ENCODE data around the gene POPDC3. TPM values are rescaled to one million over a fixed set of nuclear protein-coding genes. Genes with fewer than 3 reads are reported as not detected.

POPDC3 gene
- total and polyA plus RNA-seq, 10 donors, result 0.08 to 0.24 TPM; not detected in 8

GRCh38 chr6:105214668-105215067, 34.9 kb upstream of the POPDC3 start:
- intact Hi-C loops (cut with DNase I; ENCODE audit: low total_unique reads), result no loop called here
- Histone ChIP-seq H3K36me3 (no peaks in the 10 kb centered on the region), H3K4me3 (no peak overlapping the region), H3K27ac (no peak overlapping the region), H3K9me3 (no peaks in the 10 kb centered on the region), H3K27me3 (replicated peaks in 1 of 7) (no peaks in the 10 kb centered on the region), H3K4me1 (no peaks in the 10 kb centered on the region)
- TF ChIP-seq POLR2A (IDR thresholded peaks at IDR 0.05) (no peak), POLR2AphosphoS5 (IDR thresholded peaks at IDR 0.05) (no peak)
- TF ChIP-seq, protein P1, sequence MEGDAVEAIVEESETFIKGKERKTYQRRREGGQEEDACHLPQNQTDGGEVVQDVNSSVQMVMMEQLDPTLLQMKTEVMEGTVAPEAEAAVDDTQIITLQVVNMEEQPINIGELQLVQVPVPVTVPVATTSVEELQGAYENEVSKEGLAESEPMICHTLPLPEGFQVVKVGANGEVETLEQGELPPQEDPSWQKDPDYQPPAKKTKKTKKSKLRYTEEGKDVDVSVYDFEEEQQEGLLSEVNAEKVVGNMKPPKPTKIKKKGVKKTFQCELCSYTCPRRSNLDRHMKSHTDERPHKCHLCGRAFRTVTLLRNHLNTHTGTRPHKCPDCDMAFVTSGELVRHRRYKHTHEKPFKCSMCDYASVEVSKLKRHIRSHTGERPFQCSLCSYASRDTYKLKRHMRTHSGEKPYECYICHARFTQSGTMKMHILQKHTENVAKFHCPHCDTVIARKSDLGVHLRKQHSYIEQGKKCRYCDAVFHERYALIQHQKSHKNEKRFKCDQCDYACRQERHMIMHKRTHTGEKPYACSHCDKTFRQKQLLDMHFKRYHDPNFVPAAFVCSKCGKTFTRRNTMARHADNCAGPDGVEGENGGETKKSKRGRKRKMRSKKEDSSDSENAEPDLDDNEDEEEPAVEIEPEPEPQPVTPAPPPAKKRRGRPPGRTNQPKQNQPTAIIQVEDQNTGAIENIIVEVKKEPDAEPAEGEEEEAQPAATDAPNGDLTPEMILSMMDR (IDR thresholded peaks at IDR 0.05 in 8 of 11, conservative IDR thresholded peaks at IDR 0.05 in 3 of 11), result no peak
- no peak for DNase-seq

- intact Hi-C loops (cut with DNase I; ENCODE audit: low total_unique reads), result no loop called here
- no peaks in the 10 kb centered on the region for H3K4me1 ChIP-seq
- no peak overlapping the region for H3K4me3 ChIP-seq
- H3K9me3 ChIP-seq, result no peaks in the 10 kb centered on the region
- DNase-seq, result no peak
- H3K27me3 ChIP-seq (replicated peaks in 1 of 7), result no peaks in the 10 kb centered on the region
- TF ChIP-seq, protein P1 (IDR thresholded peaks at IDR 0.05 in 8 of 11, conservative IDR thresholded peaks at IDR 0.05 in 3 of 11), result no peak
- TF ChIP-seq POLR2AphosphoS5 (IDR thresholded peaks at IDR 0.05) (no peak), POLR2A (IDR thresholded peaks at IDR 0.05) (no peak)
- H3K36me3 ChIP-seq, result no peaks in the 10 kb centered on the region
- no peak overlapping the region for H3K27ac ChIP-seq
Measured at GRCh38 chr6:105213272-105213671, 33.5 kb upstream of the POPDC3 start.

- intact Hi-C loops (cut with DNase I; ENCODE audit: low total_unique reads), result no loop called here
- no peak overlapping the region for H3K4me3 ChIP-seq
Measured at GRCh38 chr6:105212587-105212986, 32.8 kb upstream of the POPDC3 start.

DNA sequence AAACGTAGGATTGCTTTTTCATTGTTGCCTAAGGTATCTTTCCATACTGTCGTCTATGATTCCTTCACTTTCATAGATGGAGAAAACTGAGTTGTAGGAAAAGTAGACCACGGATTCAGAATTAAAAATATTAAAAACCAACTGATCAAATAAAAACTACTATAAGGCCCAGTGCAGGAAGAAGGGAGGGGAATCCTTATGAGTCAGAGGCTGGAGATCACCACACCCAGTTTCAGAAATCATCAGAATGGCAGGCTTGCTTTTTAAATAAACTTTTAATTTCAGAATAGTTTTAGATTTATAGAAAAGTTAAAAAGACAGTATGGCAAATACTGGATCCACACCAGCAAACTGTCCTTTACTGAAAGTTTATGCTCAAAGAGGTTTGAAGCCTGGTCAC, 32.0 kb upstream of the POPDC3 start:
- Histone ChIP-seq H3K36me3 (no peaks in the 10 kb centered on the region), H3K4me1 (no peaks in the 10 kb centered on the region), H3K27me3 (replicated peaks in 1 of 7) (no peaks in the 10 kb centered on the region), H3K27ac (no peak overlapping the region), H3K4me3 (no peak overlapping the region), H3K9me3 (no peaks in the 10 kb centered on the region)
- intact Hi-C loops (cut with DNase I; ENCODE audit: low total_unique reads), result no loop called here
- 79 to 93% (median 84%) methylated on average over 3 of the region's 3 CpGs for WGBS, 5 donors
- TF ChIP-seq POLR2AphosphoS5 (IDR thresholded peaks at IDR 0.05) (no peak), POLR2A (IDR thresholded peaks at IDR 0.05) (no peak)
- TF ChIP-seq, protein P1 (IDR thresholded peaks at IDR 0.05 in 8 of 11, conservative IDR thresholded peaks at IDR 0.05 in 3 of 11), result no peak
- DNase-seq, result no peak

More at GRCh38 chr6:105212587-105212986, 32.8 kb upstream of the POPDC3 start:
- no peaks in the 10 kb centered on the region for H3K27me3 ChIP-seq (replicated peaks in 1 of 7)
- H3K36me3 ChIP-seq, result no peaks in the 10 kb centered on the region
- no peak overlapping the region for H3K27ac ChIP-seq
- 62 to 80% (median 68%) methylated on average over 1 of the region's 1 CpG for WGBS, 5 donors
- TF ChIP-seq POLR2A (IDR thresholded peaks at IDR 0.05) (no peak), POLR2AphosphoS5 (IDR thresholded peaks at IDR 0.05) (no peak)
- TF ChIP-seq, protein P1 (IDR thresholded peaks at IDR 0.05 in 8 of 11, conservative IDR thresholded peaks at IDR 0.05 in 3 of 11), result no peak
- no peaks in the 10 kb centered on the region for H3K4me1 ChIP-seq
- H3K9me3 ChIP-seq, result no peaks in the 10 kb centered on the region
- DNase-seq, result no peak
